WTC11 (cell line): ENCODE results near the gene CD79A. TPM values are rescaled to one million over a fixed set of nuclear protein-coding genes. Genes with fewer than 3 reads are reported as not detected.

ENCODE experiments used
- ATAC-seq: fragments of 200-7000 bp; cut with Tn5 transposase; 2 replicates; pipeline ENCODE4 v1.10.0; 2021; ENCODE audit warnings: mild to moderate bottlenecking, moderate library complexity
- CTCF ChIA-PET: fragments of 300-600 bp; sonication (Branson Sonifier 250); formaldehyde crosslinking; loops from one replicate; lab custom pipeline; 2021; ENCODE audit warnings: antibody characterized with exemption; lab: Charles Lee
- POLR2A ChIA-PET: fragments of 350-600 bp; sonication (Branson Sonifier 250); formaldehyde crosslinking; loops from one replicate; lab custom pipeline; 2021; ENCODE audit warnings: antibody characterized with exemption; lab: Charles Lee
- DNase-seq: peaks from one replicate; pipeline ENCODE4 v3.0.0; 2021; ENCODE audit warnings: low spot score
- H3K27ac Mint-ChIP-seq: 2 replicates; pipeline ENCODE4 v1.8.0; 2021; ENCODE audit warnings: mixed read lengths
- H3K27me3 Mint-ChIP-seq: 2 replicates; pipeline ENCODE4 v1.8.0; 2021; ENCODE audit warnings: low read depth, mild to moderate bottlenecking, moderate library complexity, mixed read lengths
- H3K36me3 Mint-ChIP-seq: 2 replicates; pipeline ENCODE4 v1.8.0; 2021; ENCODE audit warnings: mixed read lengths
- H3K4me1 Mint-ChIP-seq: 2 replicates; pipeline ENCODE4 v1.8.0; 2022; ENCODE audit warnings: mixed read lengths
- H3K4me3 Mint-ChIP-seq: 2 replicates; pipeline ENCODE4 v1.8.0; 2021; ENCODE audit warnings: mild to moderate bottlenecking, moderate library complexity, mixed read lengths
- H3K9me3 Mint-ChIP-seq: 2 replicates; pipeline ENCODE4 v1.8.0; 2021; ENCODE audit warnings: mixed read lengths
- AR ChIP-seq: fragments of 250-450 bp; sonication (Bioruptor Pico); IDR thresholded peaks from 2 replicates; pipeline ENCODE4 v1.9.0; 2021; ENCODE audit warnings: mild to moderate bottlenecking
- ARID4B ChIP-seq: sonication (generic); formaldehyde crosslinking; IDR thresholded peaks from 2 replicates; pipeline ENCODE4 v1.8.0; 2023; ENCODE audit warnings: missing genetic modification reagents, mild to moderate bottlenecking, borderline replicate concordance
- ATF1 ChIP-seq: sonication (generic); formaldehyde crosslinking; IDR thresholded peaks from 2 replicates; pipeline ENCODE4 v1.8.1; 2023; ENCODE audit warnings: mild to moderate bottlenecking, moderate library complexity, missing genetic modification reagents
- ERG ChIP-seq: fragments of 250-450 bp; sonication (Bioruptor Pico); IDR thresholded peaks from 2 replicates; pipeline ENCODE4 v1.8.0; 2021; ENCODE audit warnings: mild to moderate bottlenecking
- JUN ChIP-seq: sonication (generic); formaldehyde crosslinking; IDR thresholded peaks from 2 replicates; pipeline ENCODE4 v1.8.0; 2023; ENCODE audit warnings: mild to moderate bottlenecking, missing genetic modification reagents
- NFE2L1 ChIP-seq: sonication (generic); formaldehyde crosslinking; IDR thresholded peaks from 2 replicates; pipeline ENCODE4 v1.8.1; 2023; ENCODE audit warnings: missing genetic modification reagents
- NFYB ChIP-seq: sonication (generic); formaldehyde crosslinking; conservative IDR thresholded peaks from 2 replicates; pipeline ENCODE4 v1.8.0; 2022; ENCODE audit warnings: low read depth, missing genetic modification reagents
- NR1H2 ChIP-seq: sonication (generic); formaldehyde crosslinking; IDR thresholded peaks from 2 replicates; pipeline ENCODE4 v1.9.0; 2021; ENCODE audit warnings: mild to moderate bottlenecking, moderate library complexity, missing genetic modification reagents
- OVOL2 ChIP-seq: fragments of 250-450 bp; sonication (Bioruptor Pico); IDR thresholded peaks from 2 replicates; pipeline ENCODE4 v1.9.0; 2021; ENCODE audit warnings: mild to moderate bottlenecking, borderline replicate concordance
- SMAD3 ChIP-seq: sonication (generic); formaldehyde crosslinking; IDR thresholded peaks from 2 replicates; pipeline ENCODE4 v1.8.0; 2022; ENCODE audit warnings: missing genetic modification reagents, mild to moderate bottlenecking, borderline replicate concordance
- USF2 ChIP-seq: sonication (generic); formaldehyde crosslinking; IDR thresholded peaks from 2 replicates; pipeline ENCODE4 v1.8.1; 2023; ENCODE audit warnings: mild to moderate bottlenecking, missing genetic modification reagents, moderate library complexity
- ZNF138 ChIP-seq: sonication (generic); formaldehyde crosslinking; conservative IDR thresholded peaks from 2 replicates; pipeline ENCODE4 v1.8.1; 2022; ENCODE audit warnings: mild to moderate bottlenecking, moderate library complexity, missing genetic modification reagents
- ZNF219 ChIP-seq: sonication (generic); formaldehyde crosslinking; IDR thresholded peaks from 2 replicates; pipeline ENCODE4 v1.8.0; 2023; ENCODE audit warnings: missing genetic modification reagents, mild to moderate bottlenecking, borderline replicate concordance
- ZNF263 ChIP-seq: sonication (generic); formaldehyde crosslinking; IDR thresholded peaks from 2 replicates; pipeline ENCODE4 v1.8.1; 2022; ENCODE audit warnings: low read depth, mild to moderate bottlenecking, moderate library complexity, missing genetic modification reagents
- ZNF416 ChIP-seq: fragments of 250-450 bp; sonication (Bioruptor Pico); IDR thresholded peaks from 2 replicates; pipeline ENCODE4 v1.9.0; 2021; ENCODE audit warnings: mild to moderate bottlenecking, inconsistent platforms
- ZNF423 ChIP-seq: fragments of 250-450 bp; sonication (Bioruptor Pico); IDR thresholded peaks from 2 replicates; pipeline ENCODE4 v2.1.2; 2022; ENCODE audit warnings: mild to moderate bottlenecking, moderate library complexity
- ZNF671 ChIP-seq: fragments of 250-450 bp; sonication (Bioruptor Pico); IDR thresholded peaks from 2 replicates; pipeline ENCODE4 v1.8.0; 2021; ENCODE audit warnings: mild to moderate bottlenecking
- ZSCAN18 ChIP-seq: fragments of 250-450 bp; sonication (Bioruptor Pico); IDR thresholded peaks from 2 replicates; pipeline ENCODE4 v2.1.2; 2022; ENCODE audit warnings: mild to moderate bottlenecking, moderate library complexity
- total RNA-seq: library from RNA; stranded (reverse); gene quantifications from 3 replicates; pipeline ENCODE4 v1.2.3, GENCODE V29; 2021
- TF ChIP-seq, protein P1 (sequence below): sonication (generic); formaldehyde crosslinking; IDR thresholded peaks from 2 replicates; pipeline ENCODE4 v1.8.0; 2022; ENCODE audit warnings: mild to moderate bottlenecking, missing genetic modification reagents
- TF ChIP-seq, protein P2 (sequence below): sonication (generic); formaldehyde crosslinking; IDR thresholded peaks from 2 replicates; pipeline ENCODE4 v1.8.1; 2023; ENCODE audit warnings: mild to moderate bottlenecking, moderate library complexity, missing genetic modification reagents

Gene CD79A
- total RNA-seq, 1 experiment from 2014 or later, result 0.42 TPM

DNA sequence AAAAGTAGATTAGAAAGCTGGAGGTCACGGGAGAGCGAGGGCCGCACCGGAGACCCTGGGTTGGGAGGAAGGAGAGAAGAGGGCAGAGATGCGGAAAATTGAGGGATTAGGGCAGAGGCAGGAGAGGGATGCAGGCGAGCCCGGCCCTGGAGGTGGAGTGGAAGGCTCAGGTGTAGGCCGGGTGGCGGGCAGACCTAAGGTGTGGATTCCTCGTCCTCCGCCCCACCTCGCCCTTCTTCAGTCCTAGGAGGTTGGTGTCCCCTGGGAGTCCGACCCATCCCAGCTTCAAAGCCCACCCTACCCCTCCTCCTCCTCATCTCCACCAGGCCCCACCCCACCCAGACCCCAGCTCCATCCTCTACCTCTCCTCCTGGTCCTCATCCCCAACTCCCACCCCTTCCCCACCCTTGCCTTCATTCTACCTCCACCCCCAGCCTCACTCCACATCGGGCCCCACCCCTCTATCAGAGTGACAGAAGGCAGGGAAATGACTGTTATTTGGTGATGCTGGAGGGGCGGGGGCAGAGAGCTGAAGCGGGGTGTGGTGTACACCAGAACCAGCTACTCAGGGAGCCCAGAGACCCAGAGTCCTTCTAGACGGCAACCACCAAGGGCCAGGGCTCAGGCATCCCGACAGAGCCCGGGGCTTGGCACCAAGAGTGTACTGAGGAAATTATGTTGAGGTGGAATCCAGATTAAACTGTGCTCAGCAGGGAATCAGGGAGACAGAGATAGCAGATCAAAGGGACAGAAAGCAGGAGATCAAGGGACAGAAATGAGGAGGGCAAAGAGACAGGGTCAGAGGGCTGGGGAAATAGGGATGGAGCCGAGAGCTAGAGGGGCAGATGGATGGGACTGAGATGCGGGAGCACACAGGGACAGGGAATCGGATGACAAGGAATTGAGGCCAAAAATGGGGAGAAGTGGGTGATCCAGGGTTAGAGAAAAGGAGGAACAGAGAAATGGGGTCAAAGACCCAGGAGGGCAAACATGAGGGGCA lies 44.8 kb downstream of the CD79A start:
- no peak overlapping the region for H3K27ac Mint-ChIP-seq
- POLR2A ChIA-PET, result interaction anchor here (1.0 to 1.5 kb wide), 3 partner anchors 13 to 49 kb away, joined by 3 to 5 read pairs (median 4); no protein-coding TSS in a partner anchor
- TF ChIP-seq, protein P1, sequence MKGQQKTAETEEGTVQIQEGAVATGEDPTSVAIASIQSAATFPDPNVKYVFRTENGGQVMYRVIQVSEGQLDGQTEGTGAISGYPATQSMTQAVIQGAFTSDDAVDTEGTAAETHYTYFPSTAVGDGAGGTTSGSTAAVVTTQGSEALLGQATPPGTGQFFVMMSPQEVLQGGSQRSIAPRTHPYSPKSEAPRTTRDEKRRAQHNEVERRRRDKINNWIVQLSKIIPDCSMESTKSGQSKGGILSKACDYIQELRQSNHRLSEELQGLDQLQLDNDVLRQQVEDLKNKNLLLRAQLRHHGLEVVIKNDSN (CRISPR knock-in tag), result no peak
- TF ChIP-seq ZNF263 (CRISPR knock-in tag), result no peak
- TF ChIP-seq ZNF671, result no peak
- TF ChIP-seq OVOL2 (CRISPR knock-in tag), result no peak
- peaks cover 10% of the 10 kb centered on the region for H3K4me1 Mint-ChIP-seq
- H3K4me3 Mint-ChIP-seq, result peak overlapping the region; percentile 61
- DNase-seq (no peak), ATAC-seq (peak; percentile 16)
- H3K9me3 Mint-ChIP-seq, result no peaks in the 10 kb centered on the region
- CTCF ChIA-PET, result interaction anchor here (0.7 to 2.1 kb wide), 8 partner anchors 9 to 220 kb away, joined by 3 to 14 read pairs (median 3); partner anchors contain the start of gene RABAC1
- no peaks in the 10 kb centered on the region for H3K36me3 Mint-ChIP-seq
- no peaks in the 10 kb centered on the region for H3K27me3 Mint-ChIP-seq

DNA sequence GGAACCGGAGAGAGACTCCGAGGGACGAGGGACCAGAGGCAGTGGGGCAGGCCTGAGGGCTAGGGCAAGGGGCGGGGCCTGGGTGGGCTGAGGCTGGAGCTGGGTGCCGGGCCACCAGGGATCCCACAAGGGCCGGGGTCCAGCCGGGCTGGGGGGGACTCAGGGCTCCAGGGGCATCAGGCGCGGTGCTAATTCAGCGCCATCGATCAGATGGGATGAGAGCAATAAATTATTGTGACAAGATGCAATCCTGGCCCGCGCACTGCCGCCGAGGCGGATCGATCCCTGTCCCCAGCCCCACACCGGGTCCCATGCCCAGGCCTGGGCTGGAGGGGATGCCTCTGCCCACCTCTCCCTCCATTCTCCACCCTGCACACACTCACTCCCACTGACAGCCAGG lies 45.5 kb downstream of the CD79A start:
- DNase-seq (no peak), ATAC-seq (peak; percentile 35)
- no peaks in the 10 kb centered on the region for H3K36me3 Mint-ChIP-seq
- CTCF ChIA-PET, result interaction anchor here (0.9 to 2.1 kb wide), 6 partner anchors 8 to 50 kb away, joined by 3 to 14 read pairs (median 4); partner anchors contain the start of gene RABAC1
- peak overlapping the region; percentile 61 for H3K4me3 Mint-ChIP-seq
- no peaks in the 10 kb centered on the region for H3K9me3 Mint-ChIP-seq
- H3K27ac Mint-ChIP-seq, result no peak overlapping the region
- H3K27me3 Mint-ChIP-seq, result no peaks in the 10 kb centered on the region
- peaks cover 10% of the 10 kb centered on the region for H3K4me1 Mint-ChIP-seq
- POLR2A ChIA-PET, result interaction anchor here (1.0 to 1.5 kb wide), 2 partner anchors 14 to 17 kb away, joined by 4 to 5 read pairs; no protein-coding TSS in a partner anchor
- TF ChIP-seq ERG (CRISPR knock-in tag) (no peak), ZNF423 (CRISPR knock-in tag) (no peak), AR (no peak), ZNF416 (CRISPR knock-in tag) (no peak), NFE2L1 (CRISPR knock-in tag) (no peak), ZNF219 (CRISPR knock-in tag) (no peak), ARID4B (CRISPR knock-in tag) (no peak), SMAD3 (CRISPR knock-in tag) (no peak), NR1H2 (no peak), JUN (no peak), USF2 (CRISPR knock-in tag) (no peak), ZNF138 (no peak), ZSCAN18 (no peak), ATF1 (CRISPR knock-in tag) (no peak), NFYB (CRISPR knock-in tag) (no peak)
- TF ChIP-seq, protein P2, sequence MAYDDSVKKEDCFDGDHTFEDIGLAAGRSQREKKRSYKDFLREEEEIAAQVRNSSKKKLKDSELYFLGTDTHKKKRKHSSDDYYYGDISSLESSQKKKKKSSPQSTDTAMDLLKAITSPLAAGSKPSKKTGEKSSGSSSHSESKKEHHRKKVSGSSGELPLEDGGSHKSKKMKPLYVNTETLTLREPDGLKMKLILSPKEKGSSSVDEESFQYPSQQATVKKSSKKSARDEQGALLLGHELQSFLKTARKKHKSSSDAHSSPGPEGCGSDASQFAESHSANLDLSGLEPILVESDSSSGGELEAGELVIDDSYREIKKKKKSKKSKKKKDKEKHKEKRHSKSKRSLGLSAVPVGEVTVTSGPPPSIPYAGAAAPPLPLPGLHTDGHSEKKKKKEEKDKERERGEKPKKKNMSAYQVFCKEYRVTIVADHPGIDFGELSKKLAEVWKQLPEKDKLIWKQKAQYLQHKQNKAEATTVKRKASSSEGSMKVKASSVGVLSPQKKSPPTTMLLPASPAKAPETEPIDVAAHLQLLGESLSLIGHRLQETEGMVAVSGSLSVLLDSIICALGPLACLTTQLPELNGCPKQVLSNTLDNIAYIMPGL (CRISPR knock-in tag), result no peak
